HCT116 (cell line): ENCODE measurements around the gene FBXL17.

Experiments used
- ATF3 ChIP-seq: IDR thresholded peaks from 2 replicates; pipeline ENCODE4 v1.6.1; 2012
- CEBPB ChIP-seq: IDR thresholded peaks from 2 replicates; pipeline ENCODE4 v1.6.1; 2012; ENCODE audit warnings: low read depth
- CTCF ChIP-seq, 3 experiments: fragments of 200-600 bp in 1 of 3; sonication (generic) in 1 of 3; IDR thresholded peaks in 2 of 3; conservative IDR thresholded peaks in 1 of 3; 2 replicates each; pipeline ENCODE4 v1.5.1; 2012 to 2017; ENCODE audit warnings: low read depth in 2 of 3, low read length in 2 of 3, antibody characterized with exemption in 1 of 3, borderline replicate concordance in 1 of 3, control low read depth in 1 of 3, mild to moderate bottlenecking in 1 of 3, mixed read lengths in 1 of 3, mixed run types in 1 of 3, moderate library complexity in 1 of 3; ENCODE audit not compliant: insufficient read depth in 1 of 3
- EGR1 ChIP-seq: IDR thresholded peaks from 2 replicates; pipeline ENCODE4 v1.6.1; 2012; ENCODE audit warnings: low read depth
- ELF1 ChIP-seq: IDR thresholded peaks from 2 replicates; pipeline ENCODE4 v1.6.1; 2012; ENCODE audit warnings: low read depth, borderline replicate concordance
- EZH2 ChIP-seq: fragments of 200-600 bp; sonication (generic); IDR thresholded peaks from 2 replicates; pipeline ENCODE4 v1.6.1; 2017; ENCODE audit warnings: antibody characterized with exemption, mixed run types
- MAX ChIP-seq: IDR thresholded peaks from 2 replicates; pipeline ENCODE4 v1.6.1; 2012
- POLR2A ChIP-seq: IDR thresholded peaks from 2 replicates; pipeline ENCODE4 v1.7.0; 2011; ENCODE audit warnings: borderline replicate concordance; ENCODE audit not compliant: insufficient read depth, insufficient read length; ENCODE audit errors: extremely low read depth
- POLR2AphosphoS5 ChIP-seq: IDR thresholded peaks from 2 replicates; pipeline ENCODE4 v1.6.1; 2011; ENCODE audit warnings: mild to moderate bottlenecking, low read depth, low read length, moderate library complexity
- RAD21 ChIP-seq: IDR thresholded peaks from 2 replicates; pipeline ENCODE4 v1.6.1; 2012; ENCODE audit warnings: low read depth, mild to moderate bottlenecking
- SP1 ChIP-seq: IDR thresholded peaks from 2 replicates; pipeline ENCODE4 v1.6.1; 2012; ENCODE audit warnings: low read depth
- SRF ChIP-seq: IDR thresholded peaks from 2 replicates; pipeline ENCODE4 v1.6.1; 2012; ENCODE audit warnings: low read depth
- TCF7L2 ChIP-seq: IDR thresholded peaks from 2 replicates; pipeline ENCODE4 v1.7.0; 2011; ENCODE audit warnings: borderline replicate concordance, inconsistent platforms; ENCODE audit not compliant: insufficient read depth, insufficient read length; ENCODE audit errors: extremely low read depth
- ZBTB33 ChIP-seq: IDR thresholded peaks from 2 replicates; pipeline ENCODE4 v1.6.1; 2011; ENCODE audit warnings: mild to moderate bottlenecking, low read length, moderate library complexity; ENCODE audit not compliant: insufficient replicate concordance; ENCODE audit errors: extremely low read depth

GRCh38 chr5:108260117-108260857, 121.6 kb downstream of the FBXL17 start:
- TF ChIP-seq ZBTB33 (no peak), CTCF (IDR thresholded peaks at IDR 0.05 in 2 of 3, conservative IDR thresholded peaks at IDR 0.05 in 1 of 3; ENCODE audit: borderline replicate concordance in 1 of 3, insufficient read depth in 1 of 3, low read depth in 2 of 3, low read length in 2 of 3) (peak; percentile 52 to 97 (median 93); a peak in 5 of 6 replicates), MAX (no peak), POLR2A (no peak), SP1 (no peak), ATF3 (no peak), RAD21 (peak; percentile 87), POLR2AphosphoS5 (no peak), CEBPB (no peak), SRF (no peak), EGR1 (no peak), TCF7L2 (no peak), ELF1 (no peak), EZH2 (no peak)
